LNCaP clone FGC (cell line): ENCODE data around the gene ILF2.
"Not testable (repeated sequence)": the region's sequence is repeated elsewhere in the genome, so short reads cannot be mapped to it uniquely, and the experiment has no call there.

Experiments used
- DNase-seq: peaks from one replicate; pipeline ENCODE4 v3.0.0-alpha.2; 2011; ENCODE audit warnings: low read depth
- H3K4me3 ChIP-seq: 2 replicates; pipeline ENCODE4 v1.5.1; 2011; ENCODE audit warnings: mild to moderate bottlenecking, low read depth, low read length, control low read depth
- CTCF ChIP-seq: IDR thresholded peaks from 2 replicates; pipeline ENCODE4 v1.5.1; 2012; ENCODE audit warnings: mild to moderate bottlenecking; ENCODE audit not compliant: control insufficient read depth, insufficient read depth; ENCODE audit errors: extremely low read depth

ILF2 gene

GRCh38 chr1:153679337-153680119, 8.7 kb upstream of the ILF2 start:
- DNase-seq: no peak
- no peak for TF ChIP-seq CTCF
- H3K4me3 ChIP-seq: peak overlapping the region; percentile 35

- no peak for DNase-seq
- H3K4me3 ChIP-seq: peak within 1 kb of the TSS; percentile 35
Measured at GRCh38 chr1:153678519-153679336, 7.9 kb upstream of the ILF2 start, which contains the start of gene NPR1. Gene NPR1 (plus strand): TSS chr1:153678688. CDS start chr1:153679109, 421 bp downstream.

GRCh38 chr1:153677718-153678518, 7.1 kb upstream of the ILF2 start:
- no peak for DNase-seq
- no peak overlapping the region; the same call in 1 of the 2 replicates for H3K4me3 ChIP-seq
- peak; percentile 96 for TF ChIP-seq CTCF

More at GRCh38 chr1:153678519-153679336, 7.9 kb upstream of the ILF2 start, which contains the start of gene NPR1:
- 0 out of 2 replicates have a peak, but pooled peaks have one; percentile 1 for TF ChIP-seq CTCF

- no peak for TF ChIP-seq CTCF
- no peak for DNase-seq
Measured at GRCh38 chr1:153673511-153673910, 2.7 kb upstream of the ILF2 start.

GRCh38 chr1:153671628-153672353, 998 bp upstream of the ILF2 start:
- H3K4me3 ChIP-seq: peak overlapping the region; percentile 63
- not testable (repeated sequence) for DNase-seq
- 0 out of 2 replicates have a peak, but pooled peaks have one; percentile 7 for TF ChIP-seq CTCF

More at GRCh38 chr1:153673511-153673910, 2.7 kb upstream of the ILF2 start:
- no peak overlapping the region for H3K4me3 ChIP-seq
